Chondrocyte (in vitro differentiated cells): ENCODE data around the gene SPNS3. TPM values are rescaled to one million over a fixed set of nuclear protein-coding genes. Genes with fewer than 3 reads are reported as not detected.

ENCODE experiments used
- DNase-seq: peaks from one replicate; pipeline ENCODE4 v3.0.0; 2021; ENCODE audit warnings: mixed read lengths, low spot score
- H3K27ac Mint-ChIP-seq: one replicate; pipeline ENCODE4 v1.8.0; 2021; ENCODE audit warnings: mild to moderate bottlenecking, moderate library complexity, mixed read lengths; ENCODE audit not compliant: unreplicated experiment
- H3K27me3 Mint-ChIP-seq: 2 replicates; pipeline ENCODE4 v1.8.0; 2021; ENCODE audit warnings: low read depth, mixed read lengths
- H3K36me3 Mint-ChIP-seq: 2 replicates; pipeline ENCODE4 v1.8.0; 2021; ENCODE audit warnings: low read depth, mixed read lengths
- H3K4me1 Mint-ChIP-seq: 2 replicates; pipeline ENCODE4 v1.8.0; 2021; ENCODE audit warnings: low read depth, mild to moderate bottlenecking, mixed read lengths
- H3K4me3 Mint-ChIP-seq: one replicate; pipeline ENCODE4 v1.8.0; 2021; ENCODE audit warnings: mild to moderate bottlenecking, moderate library complexity, mixed read lengths; ENCODE audit not compliant: unreplicated experiment
- H3K9me3 Mint-ChIP-seq: 2 replicates; pipeline ENCODE4 v1.8.0; 2021; ENCODE audit warnings: low read depth, mixed read lengths
- total RNA-seq: library from RNA; stranded (reverse); gene quantifications from 3 replicates; pipeline ENCODE4 v1.2.1, GENCODE V29; 2021
- TF ChIP-seq, protein P1 (sequence below): fragments of 200-600 bp; sonication (generic); IDR thresholded peaks from 2 replicates; pipeline ENCODE4 v1.5.0; 2021; ENCODE audit warnings: antibody characterized with exemption, mild to moderate bottlenecking, moderate library complexity

The SPNS3 gene
- total RNA-seq, 1 donor from 2014 or later = not detected

GRCh38 chr17:4394208-4395110 is 39.3 kb upstream of the SPNS3 start:
- Mint-ChIP-seq H3K27ac (no peak overlapping the region), H3K36me3 (no peaks in the 10 kb centered on the region), H3K27me3 (no peaks in the 10 kb centered on the region), H3K4me1 (no peaks in the 10 kb centered on the region), H3K9me3 (no peaks in the 10 kb centered on the region), H3K4me3 (no peak overlapping the region)
- TF ChIP-seq, protein P1, sequence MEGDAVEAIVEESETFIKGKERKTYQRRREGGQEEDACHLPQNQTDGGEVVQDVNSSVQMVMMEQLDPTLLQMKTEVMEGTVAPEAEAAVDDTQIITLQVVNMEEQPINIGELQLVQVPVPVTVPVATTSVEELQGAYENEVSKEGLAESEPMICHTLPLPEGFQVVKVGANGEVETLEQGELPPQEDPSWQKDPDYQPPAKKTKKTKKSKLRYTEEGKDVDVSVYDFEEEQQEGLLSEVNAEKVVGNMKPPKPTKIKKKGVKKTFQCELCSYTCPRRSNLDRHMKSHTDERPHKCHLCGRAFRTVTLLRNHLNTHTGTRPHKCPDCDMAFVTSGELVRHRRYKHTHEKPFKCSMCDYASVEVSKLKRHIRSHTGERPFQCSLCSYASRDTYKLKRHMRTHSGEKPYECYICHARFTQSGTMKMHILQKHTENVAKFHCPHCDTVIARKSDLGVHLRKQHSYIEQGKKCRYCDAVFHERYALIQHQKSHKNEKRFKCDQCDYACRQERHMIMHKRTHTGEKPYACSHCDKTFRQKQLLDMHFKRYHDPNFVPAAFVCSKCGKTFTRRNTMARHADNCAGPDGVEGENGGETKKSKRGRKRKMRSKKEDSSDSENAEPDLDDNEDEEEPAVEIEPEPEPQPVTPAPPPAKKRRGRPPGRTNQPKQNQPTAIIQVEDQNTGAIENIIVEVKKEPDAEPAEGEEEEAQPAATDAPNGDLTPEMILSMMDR = no peak
- no peak for DNase-seq

DNA sequence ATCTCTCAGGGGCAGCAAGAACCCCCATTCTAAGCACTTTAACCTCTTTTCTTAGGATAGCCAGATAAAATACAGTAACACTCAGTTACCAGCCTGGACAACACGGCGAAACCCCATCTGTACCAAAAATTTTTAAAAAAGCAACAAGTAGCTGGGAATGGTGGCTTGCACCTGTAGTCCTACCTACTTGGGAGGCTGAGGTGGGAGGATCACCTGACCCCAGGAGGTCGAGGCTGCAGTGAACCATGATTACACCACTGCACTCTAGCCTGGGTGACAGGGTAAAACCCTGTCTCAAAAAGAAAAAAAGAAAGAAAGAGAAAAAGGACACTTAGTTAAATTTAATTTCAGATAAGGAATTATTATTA is 38.6 kb upstream of the SPNS3 start:
- no peaks in the 10 kb centered on the region for H3K4me1 Mint-ChIP-seq

DNA sequence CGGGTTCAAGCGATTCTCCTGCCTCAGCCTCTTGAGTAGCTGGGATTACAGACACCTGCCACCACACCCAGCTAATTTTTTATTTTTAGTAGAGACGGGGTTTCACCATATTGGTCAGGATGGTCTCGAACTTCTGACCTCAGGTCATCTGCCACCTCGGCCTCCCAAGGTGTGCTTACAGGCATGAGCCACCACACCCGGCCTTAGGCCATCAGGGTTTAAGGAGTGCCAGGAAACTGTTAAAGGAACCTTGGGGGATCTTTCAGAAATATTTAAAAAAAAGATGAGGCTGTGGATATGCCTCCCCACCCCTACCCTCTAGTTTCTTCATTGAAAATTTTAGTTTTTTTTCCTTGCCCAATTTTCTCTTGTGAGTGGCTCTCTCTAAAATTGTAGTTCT is 35.9 kb upstream of the SPNS3 start:
- no peaks in the 10 kb centered on the region for H3K4me1 Mint-ChIP-seq
- no peak overlapping the region for H3K27ac Mint-ChIP-seq
- H3K27me3 Mint-ChIP-seq = no peaks in the 10 kb centered on the region
- H3K4me3 Mint-ChIP-seq = no peak overlapping the region
- TF ChIP-seq, protein P1 = no peak
- H3K9me3 Mint-ChIP-seq = no peaks in the 10 kb centered on the region
- no peaks in the 10 kb centered on the region for H3K36me3 Mint-ChIP-seq
- DNase-seq = no peak

More for the DNA sequence above, 38.6 kb upstream of the SPNS3 start:
- no peaks in the 10 kb centered on the region for H3K9me3 Mint-ChIP-seq
- TF ChIP-seq, protein P1 = no peak
- no peaks in the 10 kb centered on the region for H3K27me3 Mint-ChIP-seq
- DNase-seq = no peak
- no peaks in the 10 kb centered on the region for H3K36me3 Mint-ChIP-seq
- H3K4me3 Mint-ChIP-seq = no peak overlapping the region
- H3K27ac Mint-ChIP-seq = no peak overlapping the region

DNA sequence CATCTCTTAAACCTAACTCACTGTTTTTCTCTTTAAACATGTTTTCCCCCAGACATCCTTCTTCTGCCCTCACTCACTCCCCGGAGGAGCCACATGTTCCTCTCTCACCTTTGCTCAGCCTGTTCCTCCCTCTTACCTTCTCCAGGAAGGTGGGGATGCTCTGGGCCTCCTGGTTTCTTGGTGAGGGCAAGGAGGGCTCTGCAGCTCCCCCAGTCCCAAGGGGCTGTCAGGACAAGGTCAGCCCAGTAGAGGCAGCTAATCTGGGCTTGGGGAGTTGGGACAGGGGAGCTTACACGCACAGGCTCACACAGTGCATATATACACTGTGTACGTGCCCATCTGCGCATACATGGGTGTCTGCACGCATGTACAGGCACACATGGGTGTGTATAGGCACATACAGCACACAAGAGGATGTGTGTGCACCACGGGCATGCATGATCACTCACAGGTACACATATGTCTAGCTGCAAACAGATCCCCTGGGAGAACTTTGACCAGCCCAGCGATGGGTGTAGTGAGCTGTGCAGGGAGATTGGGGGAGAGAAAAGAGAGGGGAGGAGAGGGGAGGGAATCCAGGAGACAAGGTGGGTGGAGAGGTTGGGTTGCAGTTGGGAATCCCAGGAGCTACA is 28.6 kb upstream of the SPNS3 start:
- Mint-ChIP-seq H3K4me3 (no peak overlapping the region), H3K4me1 (no peaks in the 10 kb centered on the region), H3K27ac (no peak overlapping the region), H3K36me3 (no peaks in the 10 kb centered on the region), H3K9me3 (no peaks in the 10 kb centered on the region), H3K27me3 (no peaks in the 10 kb centered on the region)
- DNase-seq = no peak
- TF ChIP-seq, protein P1 = no peak

DNA sequence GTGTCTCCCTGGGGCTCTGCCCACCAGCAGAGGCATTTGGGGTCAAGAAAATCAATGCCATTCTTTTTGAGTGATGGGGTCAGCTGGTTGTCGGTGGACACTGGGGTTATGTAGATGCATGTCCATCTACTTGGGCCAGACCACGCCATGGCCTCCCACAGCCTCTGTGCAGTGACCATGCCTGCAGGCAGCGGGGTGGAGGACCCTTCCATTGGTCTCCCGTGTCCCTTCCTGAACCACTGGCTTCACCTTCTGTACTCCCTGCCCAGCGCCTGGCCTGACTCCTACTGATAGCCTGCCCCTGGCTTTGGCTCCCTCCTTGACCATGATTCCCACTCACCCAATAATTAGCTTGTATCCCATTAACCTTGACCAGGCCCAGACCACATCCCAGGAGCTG is 28.0 kb upstream of the SPNS3 start:
- no peak overlapping the region for H3K4me3 Mint-ChIP-seq
- H3K36me3 Mint-ChIP-seq = no peaks in the 10 kb centered on the region
- TF ChIP-seq, protein P1 = no peak
- no peak overlapping the region for H3K27ac Mint-ChIP-seq
- no peaks in the 10 kb centered on the region for H3K4me1 Mint-ChIP-seq
- H3K9me3 Mint-ChIP-seq = no peaks in the 10 kb centered on the region
- H3K27me3 Mint-ChIP-seq = no peaks in the 10 kb centered on the region
- no peak for DNase-seq
